Measurements from ENCODE around the gene EHMT2. TPM values are rescaled to one million over a fixed set of nuclear protein-coding genes. Genes with fewer than 3 reads are reported as not detected.

Gene EHMT2
- 10 to 100 TPM in 9 of 10 donors, 1 to 10 TPM in 1; 6.4 to 18.7 (median 14.2) TPM for total RNA-seq
- 10 to 100 TPM; 13.2 to 21.7 TPM for polyA plus RNA-seq
- long read RNA-seq, donor 1, full-length matches to known transcripts = 5 of 15 reads
- long read RNA-seq, donor 1, partial matches to known transcripts = 7 of 15 reads
- long read RNA-seq, donor 1, other reads (novel, unspliced or antisense) = 3 of 15 reads
- long read RNA-seq, donor 2, full-length matches to known transcripts = 10 of 21 reads
- long read RNA-seq, donor 2, partial matches to known transcripts = 7 of 21 reads
- long read RNA-seq, donor 2, other reads (novel, unspliced or antisense) = 4 of 21 reads
- long read RNA-seq, donor 3, partial matches to known transcripts = 1 of 4 reads
- long read RNA-seq, donor 3, other reads (novel, unspliced or antisense) = 1 of 4 reads

DNA sequence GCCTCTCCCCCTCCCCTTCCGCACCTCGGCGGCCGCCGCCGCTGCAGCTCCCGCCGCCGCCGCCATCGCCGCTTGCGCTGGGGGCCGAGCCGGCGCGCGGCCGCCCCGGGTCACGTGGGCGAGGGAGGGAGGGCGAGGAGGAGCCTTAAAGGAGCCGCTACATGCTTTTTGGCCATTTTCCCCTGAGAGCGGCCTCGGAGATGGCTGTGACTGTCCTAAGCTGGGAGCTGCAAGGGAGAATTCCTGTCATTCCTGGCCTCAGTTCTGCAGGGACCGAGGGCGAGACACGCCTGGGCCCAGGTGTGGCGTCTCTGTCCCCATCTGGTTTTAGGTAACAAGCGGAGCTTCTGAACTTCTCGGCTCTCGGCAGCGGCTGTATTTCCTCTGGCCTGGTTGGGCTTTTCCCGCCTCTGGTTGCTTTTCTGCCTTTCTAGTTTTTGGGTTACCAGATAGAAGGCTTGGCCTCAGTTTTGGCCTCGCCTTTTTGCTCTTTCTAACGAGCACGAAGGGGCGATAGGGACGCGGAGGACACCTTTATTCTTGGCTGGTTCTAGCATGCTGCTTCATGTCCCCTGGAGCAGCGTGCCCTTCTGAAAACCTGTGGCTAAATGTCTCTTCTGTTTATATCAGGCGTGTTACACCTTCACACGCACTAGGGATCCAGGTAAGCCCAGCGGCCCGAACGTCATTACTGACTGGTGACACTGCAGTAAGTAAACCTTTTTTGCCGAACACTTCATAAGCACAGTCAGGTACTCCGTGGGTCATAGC is at the start of gene EHMT2:
Gene EHMT2, minus strand, starts transcription at position 87 of the 771 bp plus-strand sequence. Its CDS starts 21 bp downstream, at position 66.
- H3K4me1 ChIP-seq = peaks cover 3 to 43% (median 35%) of the 10 kb centered on the region in 9 donors
- WGBS, 2 donors = 0% methylated on average over 38 to 49 of the region's 49 CpGs
- peak within 1 kb of the TSS; percentile 55 to 98 (median 87) for H3K4me3 ChIP-seq
- TF ChIP-seq, protein P1, sequence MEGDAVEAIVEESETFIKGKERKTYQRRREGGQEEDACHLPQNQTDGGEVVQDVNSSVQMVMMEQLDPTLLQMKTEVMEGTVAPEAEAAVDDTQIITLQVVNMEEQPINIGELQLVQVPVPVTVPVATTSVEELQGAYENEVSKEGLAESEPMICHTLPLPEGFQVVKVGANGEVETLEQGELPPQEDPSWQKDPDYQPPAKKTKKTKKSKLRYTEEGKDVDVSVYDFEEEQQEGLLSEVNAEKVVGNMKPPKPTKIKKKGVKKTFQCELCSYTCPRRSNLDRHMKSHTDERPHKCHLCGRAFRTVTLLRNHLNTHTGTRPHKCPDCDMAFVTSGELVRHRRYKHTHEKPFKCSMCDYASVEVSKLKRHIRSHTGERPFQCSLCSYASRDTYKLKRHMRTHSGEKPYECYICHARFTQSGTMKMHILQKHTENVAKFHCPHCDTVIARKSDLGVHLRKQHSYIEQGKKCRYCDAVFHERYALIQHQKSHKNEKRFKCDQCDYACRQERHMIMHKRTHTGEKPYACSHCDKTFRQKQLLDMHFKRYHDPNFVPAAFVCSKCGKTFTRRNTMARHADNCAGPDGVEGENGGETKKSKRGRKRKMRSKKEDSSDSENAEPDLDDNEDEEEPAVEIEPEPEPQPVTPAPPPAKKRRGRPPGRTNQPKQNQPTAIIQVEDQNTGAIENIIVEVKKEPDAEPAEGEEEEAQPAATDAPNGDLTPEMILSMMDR (IDR thresholded peaks at IDR 0.05) = no peak
- no peaks in the 10 kb centered on the region for H3K27me3 ChIP-seq
- H3K9me3 ChIP-seq = no peaks in the 10 kb centered on the region
- H3K27ac ChIP-seq = peak within 1 kb of the TSS; percentile 32 to 90 (median 86)
- peak; percentile 85 for DNase-seq
- ATAC-seq = peak; percentile 62 to 87 (median 73)
- peaks cover 0 to 37% (median 9%) of the 10 kb centered on the region in 9 donors for H3K36me3 ChIP-seq
- intact Hi-C loops (cut with DNase I) = loop anchor here in 1 of 10 donors (5.0 kb wide), 1 partner anchor 275 kb away; the partner anchor contains the start of gene PRRC2A

DNA sequence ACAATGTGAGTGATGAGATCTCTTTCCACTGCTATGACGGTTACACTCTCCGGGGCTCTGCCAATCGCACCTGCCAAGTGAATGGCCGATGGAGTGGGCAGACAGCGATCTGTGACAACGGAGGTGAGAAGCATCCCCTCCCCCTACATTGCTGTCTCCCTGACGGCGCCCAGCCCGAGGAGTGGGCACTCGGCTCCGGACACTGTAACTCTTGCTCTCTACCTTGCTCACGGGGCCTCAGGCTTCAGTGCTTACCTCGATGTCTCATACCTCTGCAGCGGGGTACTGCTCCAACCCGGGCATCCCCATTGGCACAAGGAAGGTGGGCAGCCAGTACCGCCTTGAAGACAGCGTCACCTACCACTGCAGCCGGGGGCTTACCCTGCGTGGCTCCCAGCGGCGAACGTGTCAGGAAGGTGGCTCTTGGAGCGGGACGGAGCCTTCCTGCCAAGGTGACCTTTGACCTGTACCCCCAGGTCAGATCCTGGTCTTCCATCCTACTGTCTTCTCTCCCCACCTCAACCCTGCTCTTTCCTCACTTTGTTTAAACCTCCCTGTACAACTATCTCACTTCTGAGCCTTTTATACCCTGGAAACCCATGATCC is 49.7 kb upstream of the EHMT2 start:
- Histone ChIP-seq H3K9me3 (no peaks in the 10 kb centered on the region), H3K4me3 (no peak overlapping the region), H3K4me1 (peaks cover 0 to 18% (median 4%) of the 10 kb centered on the region in 9 donors), H3K27ac (no peak overlapping the region), H3K27me3 (peaks cover 0 to 21% (median 0%) of the 10 kb centered on the region in 7 donors), H3K36me3 (peaks cover 0 to 27% (median 8%) of the 10 kb centered on the region in 9 donors)
- ATAC-seq (no peak), DNase-seq (no peak)
- intact Hi-C loops (cut with DNase I) = loop anchor here in 2 of 10 donors (10.0 kb wide), 2 partner anchors 262 to 272 kb away; partner anchors contain the start of gene LY6G5C (in 1 of the 2)
- WGBS, 2 donors = 84 to 86% methylated on average over 24 of the region's 24 CpGs
- TF ChIP-seq, protein P1 (IDR thresholded peaks at IDR 0.05) = no peak

DNA sequence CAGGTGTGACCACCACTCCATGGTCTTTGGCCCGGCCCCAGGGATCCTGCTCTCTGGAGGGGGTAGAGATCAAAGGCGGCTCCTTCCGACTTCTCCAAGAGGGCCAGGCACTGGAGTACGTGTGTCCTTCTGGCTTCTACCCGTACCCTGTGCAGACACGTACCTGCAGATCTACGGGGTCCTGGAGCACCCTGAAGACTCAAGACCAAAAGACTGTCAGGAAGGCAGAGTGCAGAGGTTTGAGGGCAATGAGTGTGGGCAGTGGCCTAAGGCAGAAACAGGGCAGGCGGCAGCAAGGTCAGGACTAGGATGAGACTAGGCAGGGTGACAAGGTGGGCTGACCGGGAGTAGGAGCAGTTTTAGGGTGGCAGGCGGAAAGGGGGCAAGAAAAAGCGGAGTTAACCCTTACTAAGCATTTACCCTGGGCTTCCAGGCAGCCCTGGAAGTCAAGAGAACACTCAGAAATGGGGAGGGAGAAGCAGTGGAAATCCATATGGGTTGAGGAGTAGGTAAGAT is 48.9 kb upstream of the EHMT2 start:
- DNase-seq = no peak
- Histone ChIP-seq H3K36me3 (peaks cover 0 to 20% (median under 1%) of the 10 kb centered on the region in 9 donors), H3K27me3 (peaks cover 0 to 21% (median 0%) of the 10 kb centered on the region in 7 donors), H3K9me3 (no peaks in the 10 kb centered on the region), H3K4me3 (peak overlapping the region in 6 of 10 donors; percentile 26 to 37 (median 30)), H3K4me1 (peaks cover 0 to 18% (median 4%) of the 10 kb centered on the region in 9 donors), H3K27ac (peak overlapping the region in 9 of 10 donors; percentile 7 to 85 (median 68))
- intact Hi-C loops (cut with DNase I) = loop anchor here in 2 of 10 donors (10.0 kb wide), 2 partner anchors 262 to 272 kb away; partner anchors contain the start of gene LY6G5C (in 1 of the 2)
- TF ChIP-seq, protein P1 (IDR thresholded peaks at IDR 0.05) = no peak
- ATAC-seq = peak in 1 of 8 donors; percentile 6
- WGBS, 2 donors = 78 to 80% methylated on average over 11 of the region's 11 CpGs
